ENCODE results near the gene KRT71. TPM values are rescaled to one million over a fixed set of nuclear protein-coding genes. Genes with fewer than 3 reads are reported as not detected.

The KRT71 gene
- total and polyA plus RNA-seq, 2 of the 8 experiments (the other 6 are each of a cell fraction or from before 2014, with no cell fraction given) = not detected

DNA sequence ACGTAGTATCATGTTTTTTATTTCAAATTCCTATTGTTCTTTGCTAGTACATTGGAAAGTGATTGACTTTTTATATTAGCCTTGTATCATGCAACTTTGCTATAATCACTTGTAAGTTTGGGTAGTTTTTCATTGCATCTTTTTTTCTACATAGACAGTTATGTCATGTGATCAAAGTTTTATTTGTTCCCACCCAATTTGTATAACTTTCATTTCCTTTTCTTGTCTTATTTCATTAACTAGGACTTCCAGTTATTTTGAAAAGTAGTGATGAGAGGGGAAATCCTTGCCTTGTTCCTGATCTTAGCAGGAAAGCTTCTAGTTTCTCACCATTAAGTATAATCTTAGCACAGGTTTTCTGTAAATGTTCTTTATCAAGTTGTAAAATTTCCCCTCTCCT lies 50.1 kb downstream of the KRT71 start (continued):
- TF ChIP-seq, protein P1, sequence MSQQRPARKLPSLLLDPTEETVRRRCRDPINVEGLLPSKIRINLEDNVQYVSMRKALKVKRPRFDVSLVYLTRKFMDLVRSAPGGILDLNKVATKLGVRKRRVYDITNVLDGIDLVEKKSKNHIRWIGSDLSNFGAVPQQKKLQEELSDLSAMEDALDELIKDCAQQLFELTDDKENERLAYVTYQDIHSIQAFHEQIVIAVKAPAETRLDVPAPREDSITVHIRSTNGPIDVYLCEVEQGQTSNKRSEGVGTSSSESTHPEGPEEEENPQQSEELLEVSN (IDR thresholded peaks at IDR 0.05) = no peak

All from H1 (cell line).